WTC11 (cell line): ENCODE results near the gene ANKS6. TPM values are rescaled to one million over a fixed set of nuclear protein-coding genes. Genes with fewer than 3 reads are reported as not detected.

ENCODE experiments used
- ATAC-seq: fragments of 200-7000 bp; cut with Tn5 transposase; 2 replicates; pipeline ENCODE4 v1.10.0; 2021; ENCODE audit warnings: mild to moderate bottlenecking, moderate library complexity
- CTCF ChIA-PET: fragments of 300-600 bp; sonication (Branson Sonifier 250); formaldehyde crosslinking; loops from one replicate; lab custom pipeline; 2021; ENCODE audit warnings: antibody characterized with exemption; lab: Charles Lee
- POLR2A ChIA-PET: fragments of 350-600 bp; sonication (Branson Sonifier 250); formaldehyde crosslinking; loops from one replicate; lab custom pipeline; 2021; ENCODE audit warnings: antibody characterized with exemption; lab: Charles Lee
- DNase-seq: peaks from one replicate; pipeline ENCODE4 v3.0.0; 2021; ENCODE audit warnings: low spot score
- H3K27ac Mint-ChIP-seq: 2 replicates; pipeline ENCODE4 v1.8.0; 2021; ENCODE audit warnings: mixed read lengths
- H3K27me3 Mint-ChIP-seq: 2 replicates; pipeline ENCODE4 v1.8.0; 2021; ENCODE audit warnings: low read depth, mild to moderate bottlenecking, moderate library complexity, mixed read lengths
- H3K36me3 Mint-ChIP-seq: 2 replicates; pipeline ENCODE4 v1.8.0; 2021; ENCODE audit warnings: mixed read lengths
- H3K4me1 Mint-ChIP-seq: 2 replicates; pipeline ENCODE4 v1.8.0; 2022; ENCODE audit warnings: mixed read lengths
- H3K4me3 Mint-ChIP-seq: 2 replicates; pipeline ENCODE4 v1.8.0; 2021; ENCODE audit warnings: mild to moderate bottlenecking, moderate library complexity, mixed read lengths
- H3K9me3 Mint-ChIP-seq: 2 replicates; pipeline ENCODE4 v1.8.0; 2021; ENCODE audit warnings: mixed read lengths
- CBFB ChIP-seq: sonication (generic); formaldehyde crosslinking; IDR thresholded peaks from 2 replicates; pipeline ENCODE4 v1.8.1; 2022; ENCODE audit warnings: mild to moderate bottlenecking, low read depth, missing genetic modification reagents
- CREB1 ChIP-seq: sonication (generic); formaldehyde crosslinking; IDR thresholded peaks from 2 replicates; pipeline ENCODE4 v1.8.0; 2023; ENCODE audit warnings: mild to moderate bottlenecking, missing genetic modification reagents
- CREM ChIP-seq: sonication (generic); formaldehyde crosslinking; IDR thresholded peaks from 2 replicates; pipeline ENCODE4 v1.8.1; 2022; ENCODE audit warnings: mild to moderate bottlenecking, missing genetic modification reagents, moderate library complexity
- E2F5 ChIP-seq: sonication (generic); formaldehyde crosslinking; IDR thresholded peaks from 2 replicates; pipeline ENCODE4 v1.8.1; 2022; ENCODE audit warnings: mild to moderate bottlenecking, moderate library complexity, missing genetic modification reagents
- ERG ChIP-seq: fragments of 250-450 bp; sonication (Bioruptor Pico); IDR thresholded peaks from 2 replicates; pipeline ENCODE4 v1.8.0; 2021; ENCODE audit warnings: mild to moderate bottlenecking
- IRF2 ChIP-seq: sonication (generic); formaldehyde crosslinking; IDR thresholded peaks from 2 replicates; pipeline ENCODE4 v1.8.0; 2022; ENCODE audit warnings: low read depth, missing genetic modification reagents, borderline replicate concordance
- KAT7 ChIP-seq: sonication (generic); formaldehyde crosslinking; IDR thresholded peaks from 2 replicates; pipeline ENCODE4 v1.8.1; 2023; ENCODE audit warnings: missing genetic modification reagents, mild to moderate bottlenecking, borderline replicate concordance
- MAX ChIP-seq: sonication (generic); formaldehyde crosslinking; IDR thresholded peaks from 2 replicates; pipeline ENCODE4 v1.8.0; 2022; ENCODE audit warnings: mild to moderate bottlenecking, missing genetic modification reagents
- MYBL2 ChIP-seq: sonication (generic); formaldehyde crosslinking; IDR thresholded peaks from 2 replicates; pipeline ENCODE4 v1.8.1; 2023; ENCODE audit warnings: mild to moderate bottlenecking, moderate library complexity, missing genetic modification reagents
- NR2C2 ChIP-seq: sonication (generic); formaldehyde crosslinking; IDR thresholded peaks from 2 replicates; pipeline ENCODE4 v1.8.0; 2022; ENCODE audit warnings: mild to moderate bottlenecking, missing genetic modification reagents
- PREB ChIP-seq: sonication (generic); formaldehyde crosslinking; IDR thresholded peaks from 2 replicates; pipeline ENCODE4 v1.8.1; 2022; ENCODE audit warnings: mild to moderate bottlenecking, missing genetic modification reagents, moderate library complexity, borderline replicate concordance
- RORB ChIP-seq: fragments of 250-450 bp; sonication (Bioruptor Pico); IDR thresholded peaks from 2 replicates; pipeline ENCODE4 v1.9.0; 2021; ENCODE audit warnings: mild to moderate bottlenecking
- SMAD4 ChIP-seq: sonication (generic); formaldehyde crosslinking; IDR thresholded peaks from 2 replicates; pipeline ENCODE4 v1.8.0; 2022; ENCODE audit warnings: mild to moderate bottlenecking, missing genetic modification reagents
- TP53 ChIP-seq: sonication (generic); formaldehyde crosslinking; IDR thresholded peaks from 2 replicates; pipeline ENCODE4 v1.8.1; 2023; ENCODE audit warnings: mild to moderate bottlenecking, missing genetic modification reagents
- USF1 ChIP-seq: sonication (generic); formaldehyde crosslinking; IDR thresholded peaks from 2 replicates; pipeline ENCODE4 v1.8.0; 2022; ENCODE audit warnings: mild to moderate bottlenecking, missing genetic modification reagents
- ZBTB43 ChIP-seq: sonication (generic); formaldehyde crosslinking; IDR thresholded peaks from 2 replicates; pipeline ENCODE4 v1.8.1; 2023; ENCODE audit warnings: mild to moderate bottlenecking, missing genetic modification reagents
- ZMAT4 ChIP-seq: fragments of 250-450 bp; sonication (Bioruptor Pico); IDR thresholded peaks from 2 replicates; pipeline ENCODE4 v1.9.0; 2021; ENCODE audit warnings: mild to moderate bottlenecking
- ZNF138 ChIP-seq: sonication (generic); formaldehyde crosslinking; conservative IDR thresholded peaks from 2 replicates; pipeline ENCODE4 v1.8.1; 2022; ENCODE audit warnings: mild to moderate bottlenecking, moderate library complexity, missing genetic modification reagents
- ZNF425 ChIP-seq: fragments of 250-450 bp; sonication (Bioruptor Pico); conservative IDR thresholded peaks from 2 replicates; pipeline ENCODE4 v1.9.0; 2021; ENCODE audit warnings: mild to moderate bottlenecking
- total RNA-seq: library from RNA; stranded (reverse); gene quantifications from 3 replicates; pipeline ENCODE4 v1.2.3, GENCODE V29; 2021

ANKS6 gene
- total RNA-seq, 1 experiment from 2014 or later: 65.1 TPM

GRCh38 chr9:98694943-98695342 is 101.4 kb downstream of the ANKS6 start (continued):
- TF ChIP-seq ZNF425 (CRISPR knock-in tag): no peak
- no peak for TF ChIP-seq IRF2 (CRISPR knock-in tag)
- no peak for TF ChIP-seq CBFB (CRISPR knock-in tag)
- no peak for TF ChIP-seq ZBTB43 (CRISPR knock-in tag)
- TF ChIP-seq, all 79 proteins: peak for 0

- no peaks in the 10 kb centered on the region for H3K9me3 Mint-ChIP-seq
- CTCF ChIA-PET: interaction anchor here (1.9 kb wide), 1 partner anchor 14 kb away, joined by 9 read pairs; no protein-coding TSS in a partner anchor
- POLR2A ChIA-PET: no interaction called here
- no peaks in the 10 kb centered on the region for H3K36me3 Mint-ChIP-seq
- no peak for ATAC-seq
- no peak for DNase-seq
- no peak overlapping the region for H3K4me3 Mint-ChIP-seq
- H3K27ac Mint-ChIP-seq: no peak overlapping the region
- H3K4me1 Mint-ChIP-seq: no peaks in the 10 kb centered on the region
- H3K27me3 Mint-ChIP-seq: no peaks in the 10 kb centered on the region
- TF ChIP-seq CREM (CRISPR knock-in tag) (no peak), CREB1 (CRISPR knock-in tag) (no peak), E2F5 (CRISPR knock-in tag) (no peak), SMAD4 (CRISPR knock-in tag) (no peak), ZNF138 (CRISPR knock-in tag) (no peak), MAX (no peak), NR2C2 (CRISPR knock-in tag) (no peak)
Observed at GRCh38 chr9:98692392-98692791, 104.0 kb downstream of the ANKS6 start.

- Mint-ChIP-seq H3K4me3 (no peak overlapping the region), H3K36me3 (no peaks in the 10 kb centered on the region), H3K9me3 (no peaks in the 10 kb centered on the region), H3K27ac (no peak overlapping the region), H3K4me1 (peaks cover 3% of the 10 kb centered on the region; the same call in 1 of the 2 replicates), H3K27me3 (no peaks in the 10 kb centered on the region)
- no peak for DNase-seq
- POLR2A ChIA-PET: no interaction called here
- CTCF ChIA-PET: interaction anchor here (1.9 kb wide), 1 partner anchor 14 kb away, joined by 9 read pairs; no protein-coding TSS in a partner anchor
- no peak for ATAC-seq
- TF ChIP-seq KAT7 (no peak), RORB (no peak), MAX (no peak), ERG (CRISPR knock-in tag) (no peak), TP53 (CRISPR knock-in tag) (no peak), ZMAT4 (CRISPR knock-in tag) (no peak), ZBTB43 (CRISPR knock-in tag) (no peak), PREB (CRISPR knock-in tag) (no peak), MYBL2 (no peak), USF1 (CRISPR knock-in tag) (no peak)
Observed at GRCh38 chr9:98691890-98692289, 104.5 kb downstream of the ANKS6 start.
